HFF-Myc (cell line): ENCODE results near the gene BRD4.

Experiments
- DNase-seq: peaks from one replicate; pipeline ENCODE4 v3.0.0-alpha.2; 2011; ENCODE audit warnings: low read depth; ENCODE audit errors: extremely low read depth
- H3K4me3 ChIP-seq: replicated peaks from 2 replicates; pipeline ENCODE4 v1.5.1; 2011; ENCODE audit warnings: low read depth, mild to moderate bottlenecking, control low read depth, low read length
- TF ChIP-seq, protein P1 (sequence below): IDR thresholded peaks from 2 replicates; pipeline ENCODE4 v1.5.1; 2012; ENCODE audit warnings: mild to moderate bottlenecking, low read depth, low read length, control low read depth; ENCODE audit errors: missing control alignments

Gene BRD4

DNA sequence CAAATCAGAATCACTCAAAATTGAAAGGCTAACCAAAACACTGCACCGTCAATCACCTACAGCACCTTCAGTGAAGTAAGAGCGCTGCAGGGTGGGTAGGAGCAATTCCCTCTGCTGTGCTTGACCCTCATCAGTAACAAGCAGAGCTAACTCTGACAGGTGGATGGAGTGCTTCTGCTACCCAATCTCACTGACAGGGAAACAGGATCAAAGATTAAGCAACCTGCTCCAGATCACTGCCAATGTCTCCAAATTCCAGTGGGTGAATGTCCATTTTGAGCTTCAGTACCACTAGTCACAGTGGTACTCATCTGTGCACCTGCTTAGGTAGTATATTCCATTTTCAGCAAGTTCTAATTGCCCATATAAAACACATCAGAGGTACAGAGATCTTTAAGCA, 25.2 kb downstream of the BRD4 start:
- TF ChIP-seq, protein P1, sequence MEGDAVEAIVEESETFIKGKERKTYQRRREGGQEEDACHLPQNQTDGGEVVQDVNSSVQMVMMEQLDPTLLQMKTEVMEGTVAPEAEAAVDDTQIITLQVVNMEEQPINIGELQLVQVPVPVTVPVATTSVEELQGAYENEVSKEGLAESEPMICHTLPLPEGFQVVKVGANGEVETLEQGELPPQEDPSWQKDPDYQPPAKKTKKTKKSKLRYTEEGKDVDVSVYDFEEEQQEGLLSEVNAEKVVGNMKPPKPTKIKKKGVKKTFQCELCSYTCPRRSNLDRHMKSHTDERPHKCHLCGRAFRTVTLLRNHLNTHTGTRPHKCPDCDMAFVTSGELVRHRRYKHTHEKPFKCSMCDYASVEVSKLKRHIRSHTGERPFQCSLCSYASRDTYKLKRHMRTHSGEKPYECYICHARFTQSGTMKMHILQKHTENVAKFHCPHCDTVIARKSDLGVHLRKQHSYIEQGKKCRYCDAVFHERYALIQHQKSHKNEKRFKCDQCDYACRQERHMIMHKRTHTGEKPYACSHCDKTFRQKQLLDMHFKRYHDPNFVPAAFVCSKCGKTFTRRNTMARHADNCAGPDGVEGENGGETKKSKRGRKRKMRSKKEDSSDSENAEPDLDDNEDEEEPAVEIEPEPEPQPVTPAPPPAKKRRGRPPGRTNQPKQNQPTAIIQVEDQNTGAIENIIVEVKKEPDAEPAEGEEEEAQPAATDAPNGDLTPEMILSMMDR: no peak
- DNase-seq: no peak
- no peak overlapping the region for H3K4me3 ChIP-seq

DNA sequence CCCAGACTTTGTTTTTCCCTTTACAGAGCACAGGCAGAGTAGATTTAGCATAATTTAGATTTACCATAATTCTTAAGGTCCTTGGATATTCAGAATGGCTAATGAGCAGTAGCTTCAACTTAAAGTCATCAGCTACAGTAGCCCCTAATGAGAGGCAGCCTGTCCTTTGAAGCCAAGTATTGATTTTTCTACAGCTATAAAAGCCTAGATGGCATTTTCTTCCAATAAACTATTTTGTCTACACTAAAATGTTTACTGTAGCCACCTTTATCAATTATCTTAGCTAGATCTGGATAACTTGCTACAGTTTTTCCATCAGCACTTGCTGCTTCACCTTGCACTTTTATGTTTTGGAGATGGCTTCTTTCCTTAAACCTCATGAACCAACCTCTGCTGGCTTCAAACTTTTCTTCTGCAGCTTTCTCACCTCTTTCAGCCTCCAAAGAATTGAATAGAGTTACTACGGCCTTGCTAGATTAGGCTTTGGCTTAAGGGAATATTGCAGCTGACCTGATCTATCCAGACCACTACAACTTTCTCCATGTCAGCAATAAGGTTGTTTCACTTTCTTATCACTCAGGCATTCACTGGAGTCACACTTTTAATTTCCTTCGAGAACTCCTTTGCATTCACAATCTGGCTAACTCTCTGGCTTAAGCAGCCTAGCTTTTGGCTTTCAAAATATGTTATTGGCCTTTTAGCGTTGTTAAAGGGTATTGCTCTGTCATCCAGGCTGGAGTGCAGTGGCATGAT, 26.6 kb downstream of the BRD4 start:
- no peak overlapping the region for H3K4me3 ChIP-seq
- TF ChIP-seq, protein P1: no peak
- DNase-seq: no peak

DNA sequence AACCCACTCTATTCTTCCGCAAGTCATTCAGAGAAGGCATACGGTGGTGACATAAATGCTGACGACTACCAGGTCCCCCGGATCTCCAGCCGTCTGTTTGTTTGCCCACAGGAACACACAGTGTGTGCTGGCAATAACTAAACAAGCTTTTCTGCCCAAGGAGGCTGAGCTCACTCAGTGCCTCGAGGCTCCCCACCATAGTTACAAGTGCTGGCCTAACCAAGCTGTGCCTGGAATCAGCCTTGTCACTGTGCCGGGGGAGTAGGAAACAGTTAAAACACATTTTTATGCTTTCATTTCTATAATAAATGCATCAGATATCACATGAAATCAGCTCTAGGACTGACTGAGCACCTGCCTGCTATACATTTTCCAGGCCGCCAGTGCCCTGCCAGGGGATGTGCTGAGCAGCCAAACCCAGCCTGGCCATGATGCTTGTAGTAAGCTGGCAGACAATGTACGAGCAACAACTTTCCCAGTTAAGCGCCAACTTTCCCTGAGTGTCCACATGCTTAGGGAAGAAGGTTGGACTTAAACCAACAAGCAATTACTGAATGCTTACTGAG, 28.1 kb downstream of the BRD4 start:
- no peak for DNase-seq
- no peak overlapping the region for H3K4me3 ChIP-seq
- TF ChIP-seq, protein P1: no peak

DNA sequence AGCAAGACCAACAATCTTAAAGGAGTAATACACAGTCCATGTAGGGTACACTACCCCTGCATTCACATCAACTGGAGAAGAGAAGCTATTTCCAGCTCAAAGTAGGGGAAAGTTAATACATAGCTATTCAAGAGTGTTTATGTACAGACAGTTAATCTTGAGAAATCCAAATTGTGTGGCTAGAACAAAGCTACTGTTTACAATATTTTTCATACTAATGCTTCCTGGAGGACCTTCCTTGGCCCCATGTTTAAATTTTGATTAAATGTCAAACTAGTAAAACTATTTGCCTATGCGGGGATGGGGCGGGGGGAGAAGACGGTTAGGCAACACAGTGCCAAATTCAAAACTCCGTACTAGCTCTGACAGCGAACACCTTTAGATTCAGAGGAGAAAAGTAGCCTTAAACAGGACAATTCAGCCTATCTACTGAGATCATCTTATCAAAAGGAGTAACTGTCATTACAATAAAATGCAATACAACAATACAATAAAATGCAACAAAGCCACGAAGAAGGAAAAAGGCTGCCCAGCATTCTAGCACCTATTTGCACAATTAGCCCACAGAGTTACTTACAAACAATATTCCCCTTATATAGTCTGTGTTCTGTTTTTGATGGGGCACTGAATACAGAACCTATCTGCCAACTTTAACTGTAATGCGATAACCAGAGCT, 29.1 kb downstream of the BRD4 start:
- DNase-seq: no peak
- TF ChIP-seq, protein P1: no peak
- H3K4me3 ChIP-seq: no peak overlapping the region

DNA sequence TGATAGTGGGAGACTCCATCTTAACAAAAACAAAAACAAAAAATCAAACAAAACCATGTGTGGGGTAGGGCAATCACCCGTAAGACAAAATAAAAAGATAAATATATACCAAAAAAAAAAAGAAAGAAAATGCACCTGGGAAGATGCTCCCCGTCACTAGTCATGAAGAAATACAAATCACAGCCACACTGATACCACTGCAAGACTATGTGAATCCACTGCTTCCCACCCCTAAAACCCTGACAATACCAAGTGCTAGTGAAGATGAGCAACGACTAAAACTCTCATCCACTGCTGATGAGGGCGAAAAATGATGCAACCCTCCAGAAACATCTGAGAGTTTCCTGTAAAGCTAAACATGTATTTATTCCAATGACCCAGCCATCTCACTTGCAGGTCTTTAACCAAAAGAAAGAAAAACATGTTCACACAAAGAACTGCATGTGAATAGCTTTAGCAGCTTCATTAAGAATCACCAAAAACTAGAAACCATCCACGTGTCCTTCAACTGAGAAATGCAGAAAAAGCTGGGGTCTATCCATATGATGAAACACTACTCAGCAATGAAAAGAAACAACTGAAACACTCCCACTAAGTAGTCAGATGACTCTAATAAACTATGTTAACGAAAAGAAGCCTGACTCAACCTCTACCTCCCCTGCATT, 31.7 kb downstream of the BRD4 start:
- DNase-seq: no peak
- H3K4me3 ChIP-seq: no peak overlapping the region
- TF ChIP-seq, protein P1: no peak

DNA sequence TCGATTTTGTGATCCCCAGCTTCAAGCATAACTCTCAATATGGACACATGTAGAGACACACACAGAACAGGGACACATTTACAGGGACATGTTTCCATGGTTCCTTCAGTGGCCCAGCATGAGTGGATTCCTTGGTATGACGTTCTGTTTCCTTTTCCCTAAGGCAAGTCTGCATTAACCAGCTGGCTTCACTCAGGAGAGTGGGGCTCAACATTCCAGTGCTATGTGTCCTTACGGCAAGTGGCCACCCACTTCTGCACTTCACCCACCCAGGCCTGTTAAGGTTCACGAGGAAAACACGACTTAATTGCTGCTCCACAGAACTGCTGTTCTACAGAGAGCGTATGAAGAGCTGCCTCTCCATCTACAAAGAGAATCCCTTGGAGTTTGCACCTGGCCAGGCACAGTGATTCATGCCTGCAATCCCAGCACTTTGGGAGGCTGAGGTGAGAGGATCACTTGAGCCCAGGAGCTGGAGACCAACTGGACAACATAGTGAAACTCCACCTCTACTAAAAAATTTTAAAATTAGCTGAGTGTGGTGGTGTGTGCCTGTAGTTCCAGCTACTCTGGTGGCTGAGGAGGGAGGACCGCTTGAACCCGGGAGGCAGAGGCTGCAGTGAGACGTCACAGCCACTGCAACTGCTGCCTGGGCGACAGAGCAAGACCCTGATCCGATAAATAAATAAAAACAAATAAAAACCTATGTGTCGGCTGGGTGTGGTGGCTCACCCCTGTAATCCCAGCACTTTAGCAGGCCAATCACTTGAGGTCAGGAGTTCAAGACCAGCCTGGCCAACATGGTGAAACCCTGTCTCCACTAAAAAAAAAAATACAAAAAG, 32.5 kb downstream of the BRD4 start:
- H3K4me3 ChIP-seq: no peak overlapping the region
- DNase-seq: no peak
- TF ChIP-seq, protein P1: no peak
